Testis (tissue), 2 donors: ENCODE results near the gene CREB3L2.

ENCODE experiments used
- POLR2A ChIP-seq: fragments of 450-650 bp; IDR thresholded peaks from one replicate; pipeline ENCODE4 v1.6.1; 2017; ENCODE audit warnings: antibody characterized with exemption, mild to moderate bottlenecking, moderate library complexity
- TF ChIP-seq, protein P1 (sequence below), 3 experiments: fragments of 450-650 bp in 2 of 3; fragments of 200-600 bp in 1 of 3; sonication (generic) in 1 of 3; IDR thresholded peaks; one replicate each; pipeline ENCODE4 v1.5.1; 2016 to 2019; ENCODE audit warnings: antibody characterized with exemption in 3 of 3, mild to moderate bottlenecking in 2 of 3, moderate library complexity in 1 of 3

DNA sequence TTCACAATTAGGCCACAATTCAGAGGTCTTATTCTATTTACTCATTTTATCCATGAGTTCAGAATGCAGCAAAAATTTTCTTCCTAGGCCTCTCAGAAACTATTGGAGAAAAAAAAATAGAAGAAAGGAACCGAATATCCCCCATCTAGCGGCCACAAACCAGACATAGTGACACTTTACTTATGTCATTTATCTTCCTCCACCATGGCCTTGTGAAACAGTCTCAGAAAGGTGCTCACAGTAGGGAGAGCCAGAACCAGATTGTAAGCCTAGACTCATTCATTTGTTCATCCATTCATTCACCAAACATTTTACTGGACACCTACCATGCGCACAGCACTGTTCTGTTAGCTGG is 16.0 kb downstream of the CREB3L2 start:
- TF ChIP-seq, protein P1, sequence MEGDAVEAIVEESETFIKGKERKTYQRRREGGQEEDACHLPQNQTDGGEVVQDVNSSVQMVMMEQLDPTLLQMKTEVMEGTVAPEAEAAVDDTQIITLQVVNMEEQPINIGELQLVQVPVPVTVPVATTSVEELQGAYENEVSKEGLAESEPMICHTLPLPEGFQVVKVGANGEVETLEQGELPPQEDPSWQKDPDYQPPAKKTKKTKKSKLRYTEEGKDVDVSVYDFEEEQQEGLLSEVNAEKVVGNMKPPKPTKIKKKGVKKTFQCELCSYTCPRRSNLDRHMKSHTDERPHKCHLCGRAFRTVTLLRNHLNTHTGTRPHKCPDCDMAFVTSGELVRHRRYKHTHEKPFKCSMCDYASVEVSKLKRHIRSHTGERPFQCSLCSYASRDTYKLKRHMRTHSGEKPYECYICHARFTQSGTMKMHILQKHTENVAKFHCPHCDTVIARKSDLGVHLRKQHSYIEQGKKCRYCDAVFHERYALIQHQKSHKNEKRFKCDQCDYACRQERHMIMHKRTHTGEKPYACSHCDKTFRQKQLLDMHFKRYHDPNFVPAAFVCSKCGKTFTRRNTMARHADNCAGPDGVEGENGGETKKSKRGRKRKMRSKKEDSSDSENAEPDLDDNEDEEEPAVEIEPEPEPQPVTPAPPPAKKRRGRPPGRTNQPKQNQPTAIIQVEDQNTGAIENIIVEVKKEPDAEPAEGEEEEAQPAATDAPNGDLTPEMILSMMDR (IDR thresholded peaks at IDR 0.05) = no peak
- TF ChIP-seq POLR2A = no peak
